ENCODE measurements around the gene HNF1B.

DNA sequence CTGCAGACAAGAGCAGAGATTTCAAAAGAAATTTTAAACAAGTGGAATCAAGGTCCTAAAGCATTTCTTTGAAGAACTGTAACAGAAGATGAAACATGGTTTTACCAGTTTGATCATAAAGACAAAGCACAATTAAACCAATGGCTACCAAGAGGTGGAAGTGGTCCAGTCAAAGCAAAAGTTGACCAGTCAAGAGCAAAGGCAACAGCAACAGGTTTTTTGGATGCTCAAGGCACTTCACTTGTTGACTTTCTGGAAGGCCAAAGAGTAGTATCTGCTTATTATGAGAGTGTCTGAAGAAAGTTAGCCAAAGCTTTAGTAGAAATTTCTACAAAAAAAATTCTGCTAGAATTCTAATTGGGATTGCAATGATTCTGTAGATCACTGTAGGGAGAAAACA lies 106.9 kb downstream of the HNF1B start:
- TF ChIP-seq, protein P1, sequence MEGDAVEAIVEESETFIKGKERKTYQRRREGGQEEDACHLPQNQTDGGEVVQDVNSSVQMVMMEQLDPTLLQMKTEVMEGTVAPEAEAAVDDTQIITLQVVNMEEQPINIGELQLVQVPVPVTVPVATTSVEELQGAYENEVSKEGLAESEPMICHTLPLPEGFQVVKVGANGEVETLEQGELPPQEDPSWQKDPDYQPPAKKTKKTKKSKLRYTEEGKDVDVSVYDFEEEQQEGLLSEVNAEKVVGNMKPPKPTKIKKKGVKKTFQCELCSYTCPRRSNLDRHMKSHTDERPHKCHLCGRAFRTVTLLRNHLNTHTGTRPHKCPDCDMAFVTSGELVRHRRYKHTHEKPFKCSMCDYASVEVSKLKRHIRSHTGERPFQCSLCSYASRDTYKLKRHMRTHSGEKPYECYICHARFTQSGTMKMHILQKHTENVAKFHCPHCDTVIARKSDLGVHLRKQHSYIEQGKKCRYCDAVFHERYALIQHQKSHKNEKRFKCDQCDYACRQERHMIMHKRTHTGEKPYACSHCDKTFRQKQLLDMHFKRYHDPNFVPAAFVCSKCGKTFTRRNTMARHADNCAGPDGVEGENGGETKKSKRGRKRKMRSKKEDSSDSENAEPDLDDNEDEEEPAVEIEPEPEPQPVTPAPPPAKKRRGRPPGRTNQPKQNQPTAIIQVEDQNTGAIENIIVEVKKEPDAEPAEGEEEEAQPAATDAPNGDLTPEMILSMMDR (conservative IDR thresholded peaks at IDR 0.05; ENCODE audit: low read depth, low read length): no peak
- no peak for TF ChIP-seq EZH2phosphoT487 (IDR thresholded peaks at IDR 0.05; ENCODE audit: borderline replicate concordance, low read length)

Data from PC-3 (cell line).